ENCODE data around the gene DNAH17.

Gene DNAH17

DNA sequence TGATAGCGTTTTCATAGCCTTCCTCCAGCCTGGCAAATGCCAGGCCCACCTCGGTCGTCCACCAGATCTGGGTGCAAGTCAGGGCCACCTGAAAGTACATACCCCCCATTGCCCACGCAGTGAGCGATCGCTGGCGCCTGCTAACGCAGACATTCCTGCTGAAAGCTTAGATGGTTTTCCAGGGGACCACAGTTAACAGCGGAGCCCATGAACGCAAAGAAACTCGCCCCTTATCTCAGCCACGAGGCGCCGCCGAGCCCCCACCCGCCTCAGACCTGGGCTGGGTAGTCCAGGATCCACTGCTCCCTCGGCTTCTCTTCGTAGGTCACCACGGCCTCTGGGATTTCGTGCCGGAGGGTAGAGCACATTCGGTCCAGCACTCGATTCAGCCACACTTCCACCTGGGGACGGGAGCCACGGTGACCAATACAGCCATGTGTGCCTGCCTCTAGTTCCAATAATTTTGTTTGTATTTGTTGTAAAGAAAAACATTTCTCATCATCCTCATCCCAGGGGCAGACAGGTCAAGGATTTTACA lies 74.5 kb downstream of the DNAH17 start:
- H3K9me2 ChIP-seq (replicated peaks; ENCODE audit: insufficient read depth, low read length), result no peaks in the 10 kb centered on the region
- H3F3A ChIP-seq (ENCODE audit: insufficient read depth, low read length), result no peaks in the 10 kb centered on the region
- H3K27ac ChIP-seq (ENCODE audit: low read length), result no peak overlapping the region
- H2AFZ ChIP-seq (ENCODE audit: low read length), result no peak overlapping the region
- H3K9ac ChIP-seq (ENCODE audit: low read length), result no peak overlapping the region
- no peak overlapping the region for H3K4me3 ChIP-seq (ENCODE audit: low read length)
- no peaks in the 10 kb centered on the region for H3K4me1 ChIP-seq (ENCODE audit: low read length)
- DNase-seq, result no peak
- TF ChIP-seq, protein P1, sequence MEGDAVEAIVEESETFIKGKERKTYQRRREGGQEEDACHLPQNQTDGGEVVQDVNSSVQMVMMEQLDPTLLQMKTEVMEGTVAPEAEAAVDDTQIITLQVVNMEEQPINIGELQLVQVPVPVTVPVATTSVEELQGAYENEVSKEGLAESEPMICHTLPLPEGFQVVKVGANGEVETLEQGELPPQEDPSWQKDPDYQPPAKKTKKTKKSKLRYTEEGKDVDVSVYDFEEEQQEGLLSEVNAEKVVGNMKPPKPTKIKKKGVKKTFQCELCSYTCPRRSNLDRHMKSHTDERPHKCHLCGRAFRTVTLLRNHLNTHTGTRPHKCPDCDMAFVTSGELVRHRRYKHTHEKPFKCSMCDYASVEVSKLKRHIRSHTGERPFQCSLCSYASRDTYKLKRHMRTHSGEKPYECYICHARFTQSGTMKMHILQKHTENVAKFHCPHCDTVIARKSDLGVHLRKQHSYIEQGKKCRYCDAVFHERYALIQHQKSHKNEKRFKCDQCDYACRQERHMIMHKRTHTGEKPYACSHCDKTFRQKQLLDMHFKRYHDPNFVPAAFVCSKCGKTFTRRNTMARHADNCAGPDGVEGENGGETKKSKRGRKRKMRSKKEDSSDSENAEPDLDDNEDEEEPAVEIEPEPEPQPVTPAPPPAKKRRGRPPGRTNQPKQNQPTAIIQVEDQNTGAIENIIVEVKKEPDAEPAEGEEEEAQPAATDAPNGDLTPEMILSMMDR (IDR thresholded peaks at IDR 0.05; ENCODE audit: low read length), result no peak
- TF ChIP-seq EZH2phosphoT487 (IDR thresholded peaks at IDR 0.05; ENCODE audit: low read length) (no peak), EZH2 (optimal IDR thresholded peaks at IDR 0.05; ENCODE audit: low read depth, low read length) (no peak)
- no peaks in the 10 kb centered on the region for H3K36me3 ChIP-seq (replicated peaks; ENCODE audit: insufficient read depth, low read length)
- H3K9me3 ChIP-seq (replicated peaks; ENCODE audit: insufficient read depth, low read length), result no peaks in the 10 kb centered on the region
- H3K27me3 ChIP-seq (replicated peaks; ENCODE audit: insufficient read depth, low read length), result peaks cover 87% of the 10 kb centered on the region
- no peak overlapping the region for H3K4me2 ChIP-seq (ENCODE audit: low read depth, low read length)
- H4K20me1 ChIP-seq (ENCODE audit: insufficient read depth, low read length), result no peaks in the 10 kb centered on the region
- H3K79me2 ChIP-seq (ENCODE audit: low read length), result no peaks in the 10 kb centered on the region

GRCh38 chr17:78501241-78502036 lies 75.8 kb downstream of the DNAH17 start:
- Histone ChIP-seq H4K20me1 (ENCODE audit: insufficient read depth, low read length) (no peaks in the 10 kb centered on the region), H3K4me3 (ENCODE audit: low read length) (no peak overlapping the region), H3K27ac (ENCODE audit: low read length) (no peak overlapping the region), H3K79me2 (ENCODE audit: low read length) (no peaks in the 10 kb centered on the region), H3K27me3 (replicated peaks; ENCODE audit: insufficient read depth, low read length) (peaks cover 74% of the 10 kb centered on the region), H3K9me2 (replicated peaks; ENCODE audit: insufficient read depth, low read length) (no peaks in the 10 kb centered on the region), H3F3A (ENCODE audit: insufficient read depth, low read length) (no peaks in the 10 kb centered on the region), H3K9ac (ENCODE audit: low read length) (no peak overlapping the region), H2AFZ (ENCODE audit: low read length) (no peak overlapping the region), H3K9me3 (replicated peaks; ENCODE audit: insufficient read depth, low read length) (no peaks in the 10 kb centered on the region), H3K36me3 (replicated peaks; ENCODE audit: insufficient read depth, low read length) (no peaks in the 10 kb centered on the region), H3K4me1 (ENCODE audit: low read length) (no peaks in the 10 kb centered on the region), H3K4me2 (ENCODE audit: low read depth, low read length) (no peak overlapping the region)
- DNase-seq, result no peak
- TF ChIP-seq EZH2phosphoT487 (IDR thresholded peaks at IDR 0.05; ENCODE audit: low read length) (no peak), EZH2 (optimal IDR thresholded peaks at IDR 0.05; ENCODE audit: low read depth, low read length) (no peak)
- TF ChIP-seq, protein P1 (IDR thresholded peaks at IDR 0.05; ENCODE audit: low read length), result no peak

GRCh38 chr17:78500806-78501205 lies 76.4 kb downstream of the DNAH17 start:
- Histone ChIP-seq H3K9ac (ENCODE audit: low read length) (no peak overlapping the region), H3K9me3 (replicated peaks; ENCODE audit: insufficient read depth, low read length) (no peaks in the 10 kb centered on the region), H3K4me2 (ENCODE audit: low read depth, low read length) (no peak overlapping the region), H3K9me2 (replicated peaks; ENCODE audit: insufficient read depth, low read length) (no peaks in the 10 kb centered on the region), H4K20me1 (ENCODE audit: insufficient read depth, low read length) (no peaks in the 10 kb centered on the region), H3K27me3 (replicated peaks; ENCODE audit: insufficient read depth, low read length) (peaks cover 70% of the 10 kb centered on the region), H3F3A (ENCODE audit: insufficient read depth, low read length) (no peaks in the 10 kb centered on the region), H3K4me1 (ENCODE audit: low read length) (no peaks in the 10 kb centered on the region), H3K79me2 (ENCODE audit: low read length) (no peaks in the 10 kb centered on the region), H2AFZ (ENCODE audit: low read length) (no peak overlapping the region), H3K4me3 (ENCODE audit: low read length) (no peak overlapping the region), H3K27ac (ENCODE audit: low read length) (no peak overlapping the region), H3K36me3 (replicated peaks; ENCODE audit: insufficient read depth, low read length) (no peaks in the 10 kb centered on the region)
- DNase-seq, result no peak
- TF ChIP-seq, protein P1 (IDR thresholded peaks at IDR 0.05; ENCODE audit: low read length), result no peak
- TF ChIP-seq EZH2 (optimal IDR thresholded peaks at IDR 0.05; ENCODE audit: low read depth, low read length) (no peak), EZH2phosphoT487 (IDR thresholded peaks at IDR 0.05; ENCODE audit: low read length) (no peak)

Measured in MM.1S (cell line).